ENCODE measurements around the gene FASTK. TPM values are rescaled to one million over a fixed set of nuclear protein-coding genes. Genes with fewer than 3 reads are reported as not detected.

FASTK gene
- total RNA-seq, 1 donor from 2014 or later: 97.6 TPM

GRCh38 chr7:151038951-151039849, 41.4 kb downstream of the FASTK start:
- peak in 1 of 2 experiments; percentile 67 for DNase-seq (ENCODE audit: low spot score in 2 of 2, unreplicated experiment in 2 of 2)
- Mint-ChIP-seq H3K27ac (peak overlapping the region; percentile 89), H3K4me1 (peaks cover 17% of the 10 kb centered on the region), H3K9me3 (no peaks in the 10 kb centered on the region), H3K36me3 (peaks cover 13% of the 10 kb centered on the region), H3K4me3 (no peak overlapping the region), H3K27me3 (ENCODE audit: low read depth) (no peaks in the 10 kb centered on the region)
- TF ChIP-seq, protein P1, sequence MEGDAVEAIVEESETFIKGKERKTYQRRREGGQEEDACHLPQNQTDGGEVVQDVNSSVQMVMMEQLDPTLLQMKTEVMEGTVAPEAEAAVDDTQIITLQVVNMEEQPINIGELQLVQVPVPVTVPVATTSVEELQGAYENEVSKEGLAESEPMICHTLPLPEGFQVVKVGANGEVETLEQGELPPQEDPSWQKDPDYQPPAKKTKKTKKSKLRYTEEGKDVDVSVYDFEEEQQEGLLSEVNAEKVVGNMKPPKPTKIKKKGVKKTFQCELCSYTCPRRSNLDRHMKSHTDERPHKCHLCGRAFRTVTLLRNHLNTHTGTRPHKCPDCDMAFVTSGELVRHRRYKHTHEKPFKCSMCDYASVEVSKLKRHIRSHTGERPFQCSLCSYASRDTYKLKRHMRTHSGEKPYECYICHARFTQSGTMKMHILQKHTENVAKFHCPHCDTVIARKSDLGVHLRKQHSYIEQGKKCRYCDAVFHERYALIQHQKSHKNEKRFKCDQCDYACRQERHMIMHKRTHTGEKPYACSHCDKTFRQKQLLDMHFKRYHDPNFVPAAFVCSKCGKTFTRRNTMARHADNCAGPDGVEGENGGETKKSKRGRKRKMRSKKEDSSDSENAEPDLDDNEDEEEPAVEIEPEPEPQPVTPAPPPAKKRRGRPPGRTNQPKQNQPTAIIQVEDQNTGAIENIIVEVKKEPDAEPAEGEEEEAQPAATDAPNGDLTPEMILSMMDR (IDR thresholded peaks at IDR 0.05; ENCODE audit: unreplicated experiment): no peak

DNA sequence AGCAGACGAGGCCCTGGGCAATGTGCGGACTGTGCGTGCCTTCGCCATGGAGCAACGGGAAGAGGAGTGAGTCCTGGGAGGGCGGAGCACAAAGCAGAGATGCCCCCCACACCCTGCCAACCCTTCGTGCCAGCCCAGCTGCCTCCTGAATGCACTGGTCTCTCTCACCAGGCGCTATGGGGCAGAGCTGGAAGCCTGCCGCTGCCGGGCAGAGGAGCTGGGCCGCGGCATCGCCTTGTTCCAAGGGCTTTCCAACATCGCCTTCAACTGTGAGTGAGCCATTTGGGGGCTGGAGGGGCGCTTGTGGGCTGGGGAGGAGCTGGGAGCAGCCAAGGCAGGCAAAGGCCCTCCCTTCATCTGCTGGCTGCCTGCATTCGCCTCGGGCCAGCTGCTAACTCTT, 44.7 kb downstream of the FASTK start:
- Mint-ChIP-seq H3K9me3 (no peaks in the 10 kb centered on the region), H3K4me3 (no peak overlapping the region), H3K36me3 (peaks cover 5% of the 10 kb centered on the region), H3K27ac (no peak overlapping the region), H3K27me3 (ENCODE audit: low read depth) (no peaks in the 10 kb centered on the region), H3K4me1 (peaks cover 17% of the 10 kb centered on the region)
- DNase-seq (ENCODE audit: low spot score in 2 of 2, unreplicated experiment in 2 of 2): no peak
- TF ChIP-seq, protein P1 (IDR thresholded peaks at IDR 0.05; ENCODE audit: unreplicated experiment): no peak

DNA sequence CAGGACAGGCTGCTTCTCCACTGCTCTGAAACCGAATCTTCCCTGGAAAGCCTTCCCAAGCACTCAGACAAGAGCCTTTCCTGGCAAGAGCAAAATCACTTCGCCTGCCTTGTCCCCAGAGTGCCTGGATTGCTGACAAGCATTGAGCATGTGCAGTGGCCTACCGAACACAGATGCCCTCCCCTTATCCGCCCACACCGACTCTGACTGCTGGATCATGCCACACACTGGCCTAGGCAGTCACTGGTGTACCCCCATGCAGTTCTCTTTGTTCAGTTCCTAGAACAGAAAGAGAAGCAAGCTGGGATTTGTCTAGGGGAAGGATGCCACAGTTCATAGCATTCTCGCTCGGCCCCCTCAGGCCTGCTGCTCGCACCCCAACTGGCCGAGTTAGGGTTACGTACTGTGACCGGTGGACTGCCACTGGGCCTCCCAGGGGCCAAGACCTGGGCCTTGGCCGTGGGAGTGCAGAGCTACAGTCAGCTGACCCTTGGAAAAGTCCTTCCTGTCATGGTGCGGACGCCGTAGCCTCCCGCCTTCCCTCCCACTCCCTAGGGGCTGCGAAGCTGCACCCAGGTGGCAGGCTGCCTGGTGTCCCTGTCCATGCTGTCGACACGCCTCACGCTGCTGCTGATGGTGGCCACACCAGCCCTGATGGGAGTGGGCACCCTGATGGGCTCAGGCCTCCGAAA, 45.4 kb downstream of the FASTK start:
- no peaks in the 10 kb centered on the region for H3K9me3 Mint-ChIP-seq
- no peak for DNase-seq (ENCODE audit: low spot score in 2 of 2, unreplicated experiment in 2 of 2)
- H3K27ac Mint-ChIP-seq: no peak overlapping the region
- no peak overlapping the region for H3K4me3 Mint-ChIP-seq
- peaks cover 16% of the 10 kb centered on the region for H3K4me1 Mint-ChIP-seq
- TF ChIP-seq, protein P1 (IDR thresholded peaks at IDR 0.05; ENCODE audit: unreplicated experiment): no peak
- H3K36me3 Mint-ChIP-seq: peaks cover 5% of the 10 kb centered on the region
- no peaks in the 10 kb centered on the region for H3K27me3 Mint-ChIP-seq (ENCODE audit: low read depth)

- TF ChIP-seq, protein P1 (IDR thresholded peaks at IDR 0.05; ENCODE audit: unreplicated experiment): no peak
- peaks cover 7% of the 10 kb centered on the region for H3K36me3 Mint-ChIP-seq
- no peaks in the 10 kb centered on the region for H3K9me3 Mint-ChIP-seq
- H3K4me1 Mint-ChIP-seq: peaks cover 12% of the 10 kb centered on the region
- H3K4me3 Mint-ChIP-seq: no peak overlapping the region
- H3K27ac Mint-ChIP-seq: no peak overlapping the region
- DNase-seq (ENCODE audit: low spot score in 2 of 2, unreplicated experiment in 2 of 2): no peak
- no peaks in the 10 kb centered on the region for H3K27me3 Mint-ChIP-seq (ENCODE audit: low read depth)
Measured at GRCh38 chr7:151034312-151035025, 46.1 kb downstream of the FASTK start.

DNA sequence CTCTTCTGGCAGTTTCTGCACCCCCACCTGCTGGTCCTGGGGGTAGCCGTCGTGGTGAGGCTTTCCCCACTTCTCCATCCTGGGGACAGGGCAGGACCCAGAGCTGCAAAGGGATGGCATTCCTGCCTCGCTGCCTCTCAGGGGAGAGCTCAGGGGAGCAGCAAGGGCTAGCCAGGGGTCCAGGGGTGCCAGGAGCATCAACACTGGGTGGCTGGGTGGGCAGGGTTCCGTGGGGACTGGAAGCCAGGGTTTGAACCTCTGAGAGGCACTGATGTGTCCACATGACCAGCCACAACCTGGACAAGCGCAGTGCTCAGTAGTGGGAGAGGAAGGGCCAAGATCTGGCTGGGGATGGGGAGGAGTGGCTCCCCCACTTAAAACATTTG, 46.8 kb downstream of the FASTK start:
- peaks cover 7% of the 10 kb centered on the region for H3K36me3 Mint-ChIP-seq
- TF ChIP-seq, protein P1 (IDR thresholded peaks at IDR 0.05; ENCODE audit: unreplicated experiment): no peak
- peaks cover 10% of the 10 kb centered on the region for H3K4me1 Mint-ChIP-seq
- no peak for DNase-seq (ENCODE audit: low spot score in 2 of 2, unreplicated experiment in 2 of 2)
- H3K9me3 Mint-ChIP-seq: no peaks in the 10 kb centered on the region
- no peaks in the 10 kb centered on the region for H3K27me3 Mint-ChIP-seq (ENCODE audit: low read depth)
- no peak overlapping the region for H3K4me3 Mint-ChIP-seq
- H3K27ac Mint-ChIP-seq: no peak overlapping the region
